C4-2B (cell line): ENCODE results near the gene STEAP3.

Experiments used
- CTCF ChIP-seq: fragments of 450-650 bp; conservative IDR thresholded peaks from 2 replicates; pipeline ENCODE4 v1.5.1; 2017; ENCODE audit warnings: mild to moderate bottlenecking
- ZFX ChIP-seq: fragments of 450-650 bp; IDR thresholded peaks from 2 replicates; pipeline ENCODE4 v1.6.1; 2017

- TF ChIP-seq CTCF (no peak), ZFX (no peak)
These were observed 66.0 kb downstream of the STEAP3 start for GRCh38 chr2:119289642-119290041.
